Esophagus muscularis mucosa (tissue), 4 donors: Measurements from ENCODE around the gene STARD8. TPM values are rescaled to one million over a fixed set of nuclear protein-coding genes. Genes with fewer than 3 reads are reported as not detected.

Experiments used
- DNase-seq: peaks from one replicate; pipeline ENCODE4 v3.0.0-alpha.2; 2017; ENCODE audit errors: extremely low spot score
- H3K27ac ChIP-seq, 4 donors: fragments of 200-600 bp; sonication (generic); replicated peaks in 1 of 4; 1 replicate in 3 of 4; 2 replicates in 1 of 4; pipeline ENCODE4 v1.5.1; 2016 to 2019; ENCODE audit warnings: mild to moderate bottlenecking in 1 of 4
- H3K27me3 ChIP-seq, 4 donors: fragments of 200-600 bp; sonication (generic); one replicate each; pipeline versions ENCODE4 v1.5.1 to v1.6.0; 2016 to 2019
- H3K36me3 ChIP-seq, 4 donors: fragments of 200-600 bp; sonication (generic); one replicate each; pipeline ENCODE4 v1.5.1; 2016 to 2019
- H3K4me1 ChIP-seq, 4 donors: fragments of 200-600 bp; sonication (generic); one replicate each; pipeline ENCODE4 v1.5.1; 2016 to 2019
- H3K4me3 ChIP-seq, 4 donors: fragments of 200-600 bp; sonication (generic); 1 replicate in 2 of 4; 2 replicates in 2 of 4; pipeline ENCODE4 v1.5.1; 2016 to 2019; ENCODE audit warnings: mild to moderate bottlenecking in 4 of 4, moderate library complexity in 1 of 4
- H3K9me3 ChIP-seq, 4 donors: fragments of 200-600 bp; sonication (generic); 1 replicate in 3 of 4; 2 replicates in 1 of 4; pipeline ENCODE4 v1.5.1; 2016 to 2019
- EP300 ChIP-seq: sonication (generic); formaldehyde crosslinking; IDR thresholded peaks from one replicate; pipeline ENCODE4 v1.6.1; 2017; ENCODE audit warnings: antibody characterized with exemption
- POLR2A ChIP-seq: fragments of 450-650 bp; IDR thresholded peaks from one replicate; pipeline ENCODE4 v1.6.1; 2017; ENCODE audit warnings: antibody characterized with exemption, moderate library complexity, mild to moderate bottlenecking, low read depth
- POLR2AphosphoS5 ChIP-seq, 2 donors: sonication (generic); formaldehyde crosslinking; IDR thresholded peaks; one replicate each; pipeline ENCODE4 v1.6.1; 2017; ENCODE audit warnings: antibody characterized with exemption in 2 of 2
- WGBS: methylation state at CpG from one replicate; pipeline ENCODE4 v1.1.5; 2018; 5-methylcytosine and 5-hydroxymethylcytosine counted together
- intact Hi-C: fragments of 100-400 bp; cut with DNase I; formaldehyde crosslinking; loops from one replicate; pipeline ENCODE4 v1.15.1; 2023
- total RNA-seq, 4 donors: library from RNA; depleted of rRNA; stranded (reverse); fragments of >200 nt; gene quantifications; one replicate each; pipeline versions ENCODE4 v1.1.0 to v1.2.1, GENCODE V29; 2016
- TF ChIP-seq, protein P1 (sequence below), 3 experiments: fragments of 200-600 bp in 2 of 3; fragments of 450-650 bp in 1 of 3; sonication (generic) in 2 of 3; IDR thresholded peaks; one replicate each; pipeline ENCODE4 v1.5.1; 2017 to 2019; ENCODE audit warnings: antibody characterized with exemption in 3 of 3, mild to moderate bottlenecking in 2 of 3, moderate library complexity in 1 of 3

The STARD8 gene
- total RNA-seq, 4 donors from 2014 or later = 11.2 to 20.4 (median 11.4) TPM

- no peaks in the 10 kb centered on the region for H3K9me3 ChIP-seq
- no peaks in the 10 kb centered on the region for H3K4me1 ChIP-seq
- H3K4me3 ChIP-seq = no peak overlapping the region
- intact Hi-C loops = loop anchor here (10.0 kb wide), 1 partner anchor 215 kb away; no protein-coding TSS in a partner anchor
- TF ChIP-seq, protein P1, sequence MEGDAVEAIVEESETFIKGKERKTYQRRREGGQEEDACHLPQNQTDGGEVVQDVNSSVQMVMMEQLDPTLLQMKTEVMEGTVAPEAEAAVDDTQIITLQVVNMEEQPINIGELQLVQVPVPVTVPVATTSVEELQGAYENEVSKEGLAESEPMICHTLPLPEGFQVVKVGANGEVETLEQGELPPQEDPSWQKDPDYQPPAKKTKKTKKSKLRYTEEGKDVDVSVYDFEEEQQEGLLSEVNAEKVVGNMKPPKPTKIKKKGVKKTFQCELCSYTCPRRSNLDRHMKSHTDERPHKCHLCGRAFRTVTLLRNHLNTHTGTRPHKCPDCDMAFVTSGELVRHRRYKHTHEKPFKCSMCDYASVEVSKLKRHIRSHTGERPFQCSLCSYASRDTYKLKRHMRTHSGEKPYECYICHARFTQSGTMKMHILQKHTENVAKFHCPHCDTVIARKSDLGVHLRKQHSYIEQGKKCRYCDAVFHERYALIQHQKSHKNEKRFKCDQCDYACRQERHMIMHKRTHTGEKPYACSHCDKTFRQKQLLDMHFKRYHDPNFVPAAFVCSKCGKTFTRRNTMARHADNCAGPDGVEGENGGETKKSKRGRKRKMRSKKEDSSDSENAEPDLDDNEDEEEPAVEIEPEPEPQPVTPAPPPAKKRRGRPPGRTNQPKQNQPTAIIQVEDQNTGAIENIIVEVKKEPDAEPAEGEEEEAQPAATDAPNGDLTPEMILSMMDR (IDR thresholded peaks at IDR 0.05) = no peak
- TF ChIP-seq EP300 = no peak
- DNase-seq = no peak
- peaks cover 0 to 72% (median 38%) of the 10 kb centered on the region in 4 donors for H3K36me3 ChIP-seq
- WGBS = 81% methylated on average over 6 of the region's 14 CpGs
- no peaks in the 10 kb centered on the region for H3K27me3 ChIP-seq
- H3K27ac ChIP-seq = no peak overlapping the region
These were observed 71.9 kb downstream of the STARD8 start for GRCh38 chrX:68719181-68719903.

DNA sequence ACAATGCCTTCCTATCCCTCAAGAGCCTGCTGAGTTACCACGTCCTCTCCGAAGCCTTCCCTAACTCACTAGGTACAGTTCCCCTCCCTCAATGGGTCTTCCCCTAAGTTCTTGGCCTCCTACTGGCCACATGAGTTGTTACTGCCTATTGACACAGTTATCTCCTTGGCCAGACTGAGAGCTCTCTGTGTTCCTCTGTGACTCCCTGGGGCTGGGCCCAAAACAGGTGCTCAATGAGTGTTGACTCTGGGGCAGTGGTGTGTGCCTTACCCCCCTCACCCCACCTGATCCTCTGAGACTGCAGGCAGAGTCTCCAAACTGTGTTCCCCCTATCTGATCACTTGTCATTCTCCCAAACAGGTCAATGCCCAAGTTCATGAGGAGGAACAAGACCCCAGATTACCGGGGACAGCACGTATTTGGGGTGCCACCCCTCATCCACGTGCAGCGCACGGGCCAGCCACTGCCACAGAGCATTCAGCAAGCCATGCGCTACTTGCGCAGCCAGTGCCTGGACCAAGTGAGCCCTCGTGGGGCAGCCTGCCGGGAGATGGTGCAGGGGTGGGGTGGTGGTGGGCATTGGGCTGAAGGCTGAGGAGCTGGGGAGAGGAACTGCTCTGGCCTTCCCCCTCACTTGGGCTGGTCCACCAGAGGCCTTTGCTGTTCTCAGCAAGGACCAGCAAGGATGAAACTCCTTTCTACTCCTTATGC, 72.6 kb downstream of the STARD8 start:
- Histone ChIP-seq H3K36me3 (peaks cover 0 to 74% (median 39%) of the 10 kb centered on the region in 4 donors), H3K4me3 (no peak overlapping the region), H3K4me1 (no peaks in the 10 kb centered on the region), H3K27me3 (no peaks in the 10 kb centered on the region), H3K27ac (no peak overlapping the region), H3K9me3 (no peaks in the 10 kb centered on the region)
- intact Hi-C loops = loop anchor here (10.0 kb wide), 2 partner anchors 215 to 575 kb away; no protein-coding TSS in a partner anchor
- TF ChIP-seq, protein P1 (IDR thresholded peaks at IDR 0.05) = no peak
- TF ChIP-seq EP300 (no peak), POLR2A (no peak), POLR2AphosphoS5 (IDR thresholded peaks at IDR 0.05) (no peak)
- 74% methylated on average over 2 of the region's 11 CpGs for WGBS
- no peak for DNase-seq

- Histone ChIP-seq H3K4me1 (no peaks in the 10 kb centered on the region), H3K4me3 (no peak overlapping the region), H3K9me3 (no peaks in the 10 kb centered on the region), H3K27ac (no peak overlapping the region), H3K27me3 (no peaks in the 10 kb centered on the region), H3K36me3 (peaks cover 0 to 74% (median 37%) of the 10 kb centered on the region in 4 donors)
- no peak for DNase-seq
- intact Hi-C loops = loop anchor here (10.0 kb wide), 1 partner anchor 574 kb away; no protein-coding TSS in a partner anchor
- TF ChIP-seq POLR2A (no peak), POLR2AphosphoS5 (IDR thresholded peaks at IDR 0.05) (no peak)
- TF ChIP-seq, protein P1 (IDR thresholded peaks at IDR 0.05) = no peak
- WGBS = 96% methylated on average over 5 of the region's 9 CpGs
These were observed 73.4 kb downstream of the STARD8 start for GRCh38 chrX:68720851-68721250.

DNA sequence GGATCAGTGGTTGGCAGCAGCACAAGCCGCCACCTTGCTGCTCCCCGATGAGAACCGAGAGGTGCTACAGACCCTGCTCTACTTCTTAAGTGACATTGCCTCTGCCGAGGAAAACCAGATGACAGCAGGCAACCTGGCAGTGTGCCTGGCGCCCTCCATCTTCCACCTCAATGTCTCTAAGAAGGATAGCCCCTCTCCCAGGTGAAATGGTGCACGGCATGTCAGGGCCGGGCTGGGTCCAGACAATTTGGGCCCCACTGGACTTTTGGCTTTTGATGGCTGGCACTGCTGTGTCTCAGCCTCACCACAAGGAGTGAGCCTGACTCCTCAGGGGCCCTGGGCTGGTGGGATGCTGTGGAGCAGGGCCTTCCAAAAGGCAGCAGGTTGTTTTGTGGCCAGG, 74.1 kb downstream of the STARD8 start:
- TF ChIP-seq POLR2AphosphoS5 (IDR thresholded peaks at IDR 0.05) = no peak
- no peak overlapping the region for H3K4me3 ChIP-seq
- H3K27ac ChIP-seq = no peak overlapping the region
- intact Hi-C loops = loop anchor here (10.0 kb wide), 1 partner anchor 573 kb away; no protein-coding TSS in a partner anchor
- H3K4me1 ChIP-seq = no peaks in the 10 kb centered on the region
- peaks cover 0 to 78% (median 35%) of the 10 kb centered on the region in 4 donors for H3K36me3 ChIP-seq
- no peaks in the 10 kb centered on the region for H3K9me3 ChIP-seq
- no peak for DNase-seq
- WGBS = 74% methylated on average over 5 of the region's 7 CpGs
- H3K27me3 ChIP-seq = no peaks in the 10 kb centered on the region
